Uterus (tissue), 2 donors: Measurements from ENCODE around the gene ARHGAP19.

ENCODE experiments used
- CTCF ChIP-seq, 4 experiments: fragments of 200-600 bp in 2 of 4; fragments of 450-650 bp in 2 of 4; sonication (generic) in 2 of 4; IDR thresholded peaks; one replicate each; pipeline ENCODE4 v1.5.1; 2016 to 2019; ENCODE audit warnings: antibody characterized with exemption in 4 of 4, mild to moderate bottlenecking in 2 of 4, moderate library complexity in 1 of 4
- POLR2A ChIP-seq, 2 donors: fragments of 450-650 bp; IDR thresholded peaks; one replicate each; pipeline ENCODE4 v1.6.1; 2016; ENCODE audit warnings: antibody characterized with exemption in 2 of 2, mild to moderate bottlenecking in 1 of 2, moderate library complexity in 1 of 2

GRCh38 chr10:97250952-97251351 is 41.5 kb downstream of the ARHGAP19 start:
- no peak for TF ChIP-seq POLR2A (IDR thresholded peaks at IDR 0.05)
- no peak for TF ChIP-seq CTCF (IDR thresholded peaks at IDR 0.05)
